Activated T-helper 1 cell treated with Interleukin-2 at 50 U/mL for 16 hours (primary cell): ENCODE data around the gene FUT7.
A peak's percentile ranks its signal among the peaks of the same experiment; 100 is the strongest.
"Not testable (repeated sequence)": the region's sequence is repeated elsewhere in the genome, so short reads cannot be mapped to it uniquely, and the experiment has no call there.

Experiments
- DNase-seq: peaks from one replicate; pipeline ENCODE4 v3.0.0-alpha.2; 2020; ENCODE audit warnings: low read depth

FUT7 gene

DNA sequence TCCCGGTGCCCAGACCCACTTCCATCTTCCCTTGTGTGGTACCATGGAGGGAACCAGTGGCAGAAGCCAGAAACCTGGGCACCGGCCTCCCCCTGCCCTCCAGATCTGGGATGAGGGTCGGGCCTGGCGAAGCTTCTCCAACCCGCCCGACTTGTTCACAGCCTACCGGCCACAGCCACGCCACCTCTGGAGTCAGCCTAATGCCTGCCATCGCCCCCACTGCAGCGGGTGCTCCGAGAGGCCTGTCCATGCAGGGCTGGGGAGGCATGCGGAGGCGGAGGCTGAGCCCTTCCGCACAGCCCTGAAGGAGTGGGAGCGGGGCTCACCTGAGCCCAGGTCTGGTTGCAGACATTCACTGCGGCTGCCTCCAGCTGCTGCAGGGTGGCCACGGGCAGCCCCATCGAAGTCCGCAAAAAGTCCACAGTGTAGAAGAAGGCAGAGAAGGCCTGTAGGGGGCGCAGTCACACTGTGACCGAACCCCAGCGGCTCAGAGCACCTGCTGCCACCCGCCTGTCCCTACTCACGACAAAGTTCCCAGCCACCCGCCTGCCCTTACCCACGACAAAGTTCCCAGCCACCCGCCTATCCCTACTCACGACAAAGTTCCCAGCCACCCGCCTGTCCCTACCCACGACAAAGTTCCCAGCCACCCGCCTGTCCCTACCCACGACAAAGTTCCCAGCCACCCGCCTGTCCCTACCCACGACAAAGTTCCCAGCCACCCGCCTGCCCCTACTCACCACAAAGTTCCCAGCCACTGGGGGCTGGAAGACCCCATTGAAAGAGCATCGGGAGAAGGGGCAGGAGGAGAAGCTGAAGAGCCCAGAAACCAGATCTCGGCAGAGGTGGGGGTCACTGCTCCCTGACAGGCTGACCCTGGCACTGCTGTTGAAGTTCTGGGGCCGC, 17.9 kb upstream of the FUT7 start:
- DNase-seq = no peak

DNA sequence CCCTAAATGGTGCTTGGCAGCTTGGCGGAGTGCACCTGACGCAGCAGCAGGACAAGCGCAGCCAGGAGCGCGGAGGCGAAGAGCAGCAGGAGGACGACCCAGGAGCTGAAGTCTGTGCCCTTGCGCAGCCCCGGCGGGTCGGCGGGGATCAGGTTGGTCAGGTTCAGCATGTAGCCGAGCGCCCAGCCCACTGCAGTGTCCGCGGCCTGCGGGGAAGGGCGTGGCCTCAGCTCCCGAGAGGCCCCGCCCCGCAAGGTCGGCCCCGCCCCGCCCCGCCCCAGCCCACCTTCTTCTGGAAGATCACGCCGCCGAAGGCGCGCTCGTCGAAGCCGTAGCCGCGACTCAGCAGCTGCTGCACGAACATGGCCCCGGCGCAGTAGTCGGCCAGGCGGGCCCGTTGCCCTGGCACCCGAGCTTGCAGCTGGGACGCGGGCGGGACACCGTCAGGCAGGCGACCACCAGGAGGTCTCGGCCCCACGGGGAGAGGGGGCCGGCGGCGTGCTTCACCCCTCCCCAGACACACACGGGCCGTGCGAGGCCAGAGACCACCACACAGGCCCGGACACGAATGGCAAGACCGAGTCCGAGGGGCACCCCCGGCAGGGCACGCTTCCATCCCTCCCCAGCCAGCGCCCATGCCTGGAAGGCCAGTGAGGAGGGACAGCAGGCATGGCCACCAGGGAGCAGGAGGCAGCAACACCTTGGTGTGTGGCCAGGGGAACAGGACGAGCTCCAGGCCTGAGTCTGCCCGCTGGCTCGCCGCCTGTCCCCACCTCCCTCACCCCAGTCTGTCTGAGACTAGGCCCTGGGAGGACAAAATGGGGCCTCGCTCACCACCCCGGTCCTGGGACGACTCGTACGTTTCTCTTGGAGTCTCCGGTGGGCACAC, 17.0 kb upstream of the FUT7 start:
- DNase-seq = no peak

DNA sequence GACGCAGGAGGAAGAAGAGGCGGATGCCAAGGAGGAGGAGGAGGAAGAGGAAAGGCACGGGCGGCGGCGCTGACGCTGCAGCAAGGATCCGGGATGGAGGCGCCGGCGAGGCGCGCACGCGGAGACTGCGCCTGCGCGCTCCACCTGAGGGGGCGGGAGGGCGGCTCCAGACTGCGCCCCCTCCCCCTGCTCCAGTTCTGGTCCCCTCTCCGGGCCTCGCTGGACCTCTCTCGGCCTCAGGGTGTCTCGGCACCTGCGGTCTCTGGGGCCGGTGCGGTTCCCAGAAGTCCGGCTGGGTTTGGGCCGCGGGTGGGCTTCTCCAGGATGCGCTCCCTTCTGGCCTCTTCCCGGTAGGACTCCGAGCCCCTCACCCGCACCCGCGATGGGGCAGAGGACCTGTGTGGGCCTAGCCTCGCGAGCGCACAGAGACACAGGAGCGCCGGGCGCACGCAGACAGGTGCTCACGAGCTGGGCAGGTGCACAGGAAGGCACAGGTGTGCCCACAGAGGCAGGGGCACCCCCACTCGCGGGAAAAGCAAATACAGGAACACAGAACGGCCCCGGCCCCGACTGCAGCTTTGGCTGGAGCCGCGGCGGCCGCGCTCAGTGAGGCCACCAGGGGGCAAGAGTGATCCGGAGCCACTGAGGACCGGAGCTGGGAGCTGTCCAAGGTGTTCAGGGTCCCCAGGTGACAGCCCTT, 14.3 kb upstream of the FUT7 start, which contains the start of gene NPDC1:
Gene NPDC1, minus strand, starts transcription at position 90 of the 700 bp plus-strand sequence. CDS start 188 bp downstream, outside the sequence.
- peak; percentile 66 for DNase-seq

DNA sequence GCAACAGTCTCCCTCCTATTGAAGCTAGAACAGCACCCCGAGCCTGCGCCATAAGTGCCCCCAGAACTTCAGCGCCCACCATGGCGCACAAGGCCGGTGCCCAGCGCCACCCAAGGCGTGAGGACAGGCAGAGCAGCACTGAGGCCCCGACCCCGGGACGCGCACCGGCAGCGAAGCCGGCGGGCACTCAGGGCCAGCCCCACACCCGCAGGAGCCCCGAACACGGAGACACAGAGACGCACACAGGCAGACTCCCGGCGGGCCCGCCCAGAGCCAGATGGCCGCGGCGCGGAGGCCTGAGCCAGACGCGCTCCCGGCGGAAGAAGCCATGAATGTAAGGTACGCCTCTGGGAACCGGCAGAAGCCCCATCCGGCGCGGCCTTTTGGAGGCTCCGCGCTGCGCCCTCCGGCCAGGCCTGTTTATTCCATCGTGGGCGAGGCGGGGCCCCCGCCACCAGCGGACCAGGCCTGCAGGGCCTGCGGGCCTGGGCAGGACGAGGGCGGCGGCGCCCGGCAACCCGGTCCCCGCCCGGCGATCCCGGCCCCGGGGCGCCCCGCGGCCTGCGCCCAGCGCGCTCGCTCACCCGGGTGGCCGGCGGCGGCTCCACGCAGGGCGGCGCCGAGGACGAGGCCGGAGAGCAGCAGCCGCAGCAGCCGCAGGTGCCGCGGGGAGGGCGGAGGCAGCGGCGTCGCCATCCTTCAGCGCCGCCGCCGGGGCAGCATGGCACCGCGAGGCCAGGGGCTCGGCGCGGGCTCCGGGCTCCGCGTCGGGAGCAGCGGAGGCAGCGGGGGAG, 13.6 kb upstream of the FUT7 start:
- no peak for DNase-seq

DNA sequence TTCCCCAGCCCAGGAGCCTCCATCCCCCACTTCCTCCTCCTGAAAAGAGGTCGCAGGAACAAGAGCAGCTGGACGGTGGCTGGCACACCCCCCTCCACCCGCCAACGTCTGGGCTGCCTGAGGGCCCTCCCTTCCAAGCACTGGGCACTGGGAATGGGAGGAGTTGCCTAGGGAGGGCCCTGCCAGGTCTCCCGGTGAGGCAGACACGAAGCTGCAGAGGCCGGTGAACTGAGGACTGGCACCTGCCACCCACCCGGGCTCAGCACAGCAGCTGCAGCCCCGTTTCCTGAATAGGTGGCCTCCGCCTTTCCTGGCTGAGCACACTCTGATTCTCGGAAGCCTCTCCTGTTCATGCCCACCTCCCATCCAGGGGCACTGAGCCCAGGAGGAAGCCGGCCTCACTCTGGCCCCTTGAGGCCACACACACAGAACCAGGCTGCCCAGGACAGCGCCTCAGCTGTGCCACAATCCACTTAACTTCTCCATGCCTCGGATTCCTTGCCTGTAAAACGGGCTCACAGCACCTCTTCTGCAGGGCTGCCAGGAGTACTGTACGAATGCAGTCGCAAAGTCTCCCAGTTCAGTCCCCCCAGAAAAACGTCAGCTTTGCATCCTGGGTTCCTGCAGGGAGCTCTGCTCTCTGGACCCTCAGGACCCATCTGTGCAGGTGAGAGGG, 12.8 kb upstream of the FUT7 start:
- DNase-seq = no peak

DNA sequence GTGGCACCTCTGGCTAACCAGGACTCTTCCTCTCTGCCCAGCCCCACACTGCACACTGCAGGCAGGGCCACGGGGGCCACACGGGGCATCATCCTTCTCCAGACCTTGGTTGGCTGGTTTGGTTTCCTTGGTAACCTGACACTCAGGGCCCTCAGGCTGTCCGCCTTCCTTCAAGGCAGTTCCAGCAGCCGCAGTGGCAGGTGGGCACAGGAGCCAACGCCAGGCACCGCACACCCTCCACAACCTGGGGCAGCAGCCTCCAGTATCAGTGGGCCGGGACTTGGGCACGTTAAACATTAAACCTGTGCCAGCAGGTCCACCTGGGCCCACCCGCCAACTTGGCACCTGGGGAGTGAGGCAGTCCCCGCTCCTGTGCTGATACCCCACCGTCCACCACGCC, 12.1 kb upstream of the FUT7 start:
- no peak for DNase-seq

DNA sequence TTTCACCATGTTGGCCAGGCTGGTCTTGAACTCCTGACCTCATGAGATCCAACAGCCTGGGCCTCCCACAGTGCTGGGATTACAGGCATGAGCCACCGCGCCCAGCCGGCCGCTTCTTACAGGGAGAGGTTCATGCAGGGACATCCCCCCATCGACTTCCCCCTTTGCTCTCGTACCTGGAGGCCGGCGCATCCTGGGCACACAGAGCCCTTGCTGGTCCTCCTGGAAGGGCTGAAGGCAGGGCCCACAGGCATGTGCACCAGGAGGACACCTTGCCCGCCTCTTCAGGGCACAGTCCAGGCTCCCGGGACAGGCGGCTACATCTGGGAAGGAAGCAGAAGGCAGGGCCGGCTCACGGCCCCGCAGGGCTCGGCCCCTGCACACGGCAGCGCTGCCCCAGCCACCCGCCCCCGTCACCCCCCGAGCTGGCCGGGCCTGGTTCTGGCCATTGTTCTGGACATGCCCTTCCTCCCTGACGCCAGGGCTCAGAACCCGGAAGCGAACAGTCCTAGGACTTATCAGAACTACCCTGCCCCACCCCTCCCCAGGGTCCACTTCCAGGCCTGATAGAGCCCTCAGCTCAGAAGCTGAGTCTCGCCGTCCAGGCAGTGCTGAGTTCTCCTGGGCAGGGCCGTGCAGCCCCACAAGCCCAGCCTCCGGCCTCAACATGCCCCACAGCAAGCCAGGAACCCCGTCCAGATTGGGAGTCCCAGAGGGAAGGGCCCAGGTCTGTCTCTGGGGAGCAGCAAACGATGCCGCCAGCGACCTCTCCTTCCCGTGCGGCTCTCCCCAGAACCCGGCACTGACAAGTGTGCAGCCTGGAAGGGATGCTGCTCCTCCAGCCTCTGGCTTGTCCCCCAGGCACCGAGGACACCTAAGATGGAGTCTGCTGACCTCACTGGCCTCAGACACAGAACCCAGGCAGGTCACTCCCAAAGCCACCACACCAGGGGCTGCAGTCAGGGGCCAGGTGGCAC, 11.2 kb upstream of the FUT7 start:
- DNase-seq = no peak

DNA sequence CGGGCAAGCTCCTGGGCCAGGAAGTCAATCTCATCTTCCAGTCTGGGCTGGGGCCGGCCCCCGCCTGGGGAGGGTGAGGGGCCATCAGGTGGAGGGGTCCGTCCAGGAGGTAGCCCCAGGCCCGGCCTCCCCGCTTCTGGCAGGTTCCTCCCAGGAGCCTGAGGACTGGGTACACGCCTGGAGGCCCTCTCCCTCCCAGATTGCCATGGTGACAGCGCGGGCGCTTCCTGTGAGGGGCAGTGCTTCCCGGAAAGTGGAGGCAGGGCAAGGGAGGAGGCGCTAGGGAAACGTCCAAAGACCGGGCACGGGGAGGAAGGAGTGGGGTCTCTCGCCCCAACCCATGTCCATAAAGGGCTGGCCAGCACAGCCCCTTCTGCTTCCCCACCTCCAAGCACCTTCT, 9.2 kb upstream of the FUT7 start:
- no peak for DNase-seq

DNA sequence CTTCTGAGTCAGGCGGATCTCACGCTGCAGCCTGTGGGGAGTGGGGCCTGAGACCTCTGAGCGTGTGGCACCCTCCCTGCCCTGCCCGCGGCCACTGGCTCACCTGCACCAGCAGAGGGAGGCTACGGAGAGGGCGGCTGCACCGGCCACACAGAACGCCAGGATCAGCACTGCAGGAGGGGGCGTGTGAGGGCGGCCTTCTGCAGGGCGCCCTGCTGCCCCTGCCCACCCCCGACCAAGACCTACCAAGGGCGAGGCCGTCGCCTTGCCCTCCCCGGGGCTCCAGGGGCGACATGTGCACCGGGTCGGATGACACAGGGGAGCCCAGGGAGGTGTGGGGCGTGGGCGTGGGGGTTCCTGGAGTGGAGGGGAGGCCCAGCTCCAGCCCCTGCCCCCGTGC, 8.7 kb upstream of the FUT7 start:
- DNase-seq = no peak

DNA sequence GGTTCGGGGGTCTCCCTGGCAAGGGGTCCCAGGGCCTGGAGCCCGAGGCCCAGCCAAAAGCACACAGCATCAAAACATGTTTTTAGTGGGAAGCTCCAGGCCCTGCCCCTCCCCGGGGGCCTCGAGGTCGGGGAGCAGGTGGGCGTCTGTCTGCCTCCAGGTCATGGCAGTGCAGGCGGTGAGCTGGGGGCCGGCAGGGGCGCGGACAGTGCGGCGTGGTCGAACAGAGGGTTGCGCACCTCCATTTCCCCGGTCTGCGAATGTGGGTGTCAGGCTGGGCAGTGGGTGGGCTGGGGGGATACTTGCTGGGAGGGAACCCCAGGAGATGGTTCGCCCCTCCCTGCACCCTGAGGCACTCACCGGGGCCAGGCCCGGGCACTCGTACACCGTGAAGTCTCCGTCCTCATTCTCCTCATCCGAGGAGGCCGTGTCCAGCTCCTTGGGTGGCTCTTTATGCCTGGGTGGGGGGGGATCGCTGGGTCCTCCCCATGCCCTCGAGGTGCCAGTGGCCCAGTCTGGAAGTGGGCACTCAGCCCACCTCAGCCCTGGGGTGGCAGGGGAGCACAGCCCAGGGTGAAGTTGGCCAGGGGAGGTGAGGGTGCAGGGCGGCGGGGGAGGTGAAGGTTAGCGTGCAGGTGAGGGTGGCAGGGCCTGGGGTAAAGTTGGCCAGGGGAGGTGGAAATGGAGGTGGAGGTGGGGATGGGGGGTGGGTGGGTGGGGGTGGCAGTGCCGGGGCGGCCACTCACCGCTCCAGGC, 7.9 kb upstream of the FUT7 start:
- no peak for DNase-seq

DNA sequence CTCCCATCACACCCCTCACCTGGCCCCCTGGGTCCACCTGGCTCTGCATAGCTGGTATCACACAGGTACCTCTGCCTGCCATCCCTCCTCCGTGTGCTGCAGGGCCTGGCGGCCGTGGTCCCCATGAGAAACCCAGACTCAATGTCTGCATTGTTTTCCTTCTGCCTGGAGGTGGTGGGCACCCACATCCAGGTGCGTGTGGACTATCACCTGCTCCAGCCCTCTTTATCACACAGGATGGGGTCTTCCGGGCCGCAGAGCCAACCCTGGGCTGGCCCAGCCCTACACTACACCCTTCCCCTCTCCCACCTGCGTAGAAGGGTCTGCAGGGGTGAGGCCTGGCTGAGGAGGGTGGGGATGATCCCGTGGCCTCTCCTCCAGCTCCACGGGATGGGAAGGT, 7.0 kb upstream of the FUT7 start:
- DNase-seq = no peak

DNA sequence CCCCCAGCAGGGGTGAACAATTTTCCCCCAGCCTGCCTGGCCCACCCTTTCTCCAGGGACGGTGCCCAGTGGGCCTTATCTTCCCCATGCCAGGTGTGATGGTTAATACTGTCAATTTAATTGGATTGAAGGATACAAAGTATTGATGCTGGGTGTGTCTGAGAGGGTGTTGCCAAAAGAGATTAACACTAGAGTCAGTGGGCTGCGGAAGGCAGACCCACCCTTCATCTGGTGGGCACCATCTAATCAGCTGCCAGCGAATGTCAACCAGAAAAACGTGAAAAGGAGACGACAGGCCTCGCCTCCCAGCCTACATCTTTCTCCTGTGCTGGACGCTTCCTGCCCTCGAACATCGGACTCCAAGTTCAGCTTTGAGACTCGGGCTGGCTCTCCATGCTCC, 5.6 kb upstream of the FUT7 start:
- no peak for DNase-seq

DNA sequence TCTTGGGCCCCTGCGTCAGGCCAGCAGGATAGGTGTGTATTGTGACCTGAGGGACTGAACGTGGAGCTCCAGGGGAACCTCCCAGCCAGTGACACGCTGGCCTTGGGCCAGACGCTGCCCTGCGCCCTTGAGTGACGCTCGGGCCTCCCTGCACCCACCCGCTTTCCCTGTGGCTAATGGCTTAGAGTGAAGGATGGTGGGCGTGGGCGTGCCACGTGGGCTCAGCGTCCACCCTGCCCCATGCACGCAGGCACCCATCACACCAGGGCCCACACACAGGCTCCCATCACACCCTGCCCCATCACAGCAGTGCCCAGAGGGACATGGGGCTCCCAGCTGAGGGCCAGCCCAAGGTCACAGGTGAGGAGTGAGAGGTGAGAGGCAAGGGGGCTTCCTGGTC, 5.1 kb upstream of the FUT7 start:
- DNase-seq = no peak

DNA sequence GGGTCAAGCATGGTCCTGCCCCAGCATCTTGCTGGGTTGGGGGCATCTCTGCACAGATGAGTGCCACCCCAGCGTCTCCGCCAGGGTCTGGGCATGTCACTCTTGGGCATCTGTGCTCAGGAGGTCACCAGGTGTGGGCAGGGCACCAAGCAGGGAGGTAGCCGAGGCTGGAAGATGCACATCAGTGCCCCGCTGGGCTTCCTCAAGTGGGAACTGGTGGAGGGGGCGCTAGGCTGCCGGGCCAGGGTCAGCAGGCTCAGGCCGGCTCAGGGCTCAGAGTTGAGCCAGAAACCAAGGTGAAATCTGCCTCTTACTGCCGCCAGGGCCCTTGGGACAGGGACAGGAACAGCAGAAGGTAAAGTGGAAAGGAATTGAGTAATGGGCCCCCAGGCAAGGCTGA, 4.0 kb upstream of the FUT7 start:
- DNase-seq = no peak

DNA sequence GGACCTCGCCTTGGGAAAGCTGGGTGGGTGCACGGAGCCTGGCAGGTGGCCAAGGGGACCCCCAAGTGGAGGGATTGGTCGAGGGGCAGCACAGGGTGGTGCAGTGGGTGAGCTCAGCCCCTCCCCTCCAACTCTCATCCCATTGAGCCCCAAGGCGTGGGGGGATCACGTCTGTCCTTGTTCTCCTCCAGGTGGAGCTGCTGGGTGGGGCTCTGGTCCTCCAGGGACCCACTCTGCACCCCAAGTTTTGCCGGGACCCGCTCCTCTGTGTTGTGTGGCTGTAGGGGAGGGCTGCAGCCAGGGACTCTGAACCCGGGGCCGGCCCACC, 3.6 kb upstream of the FUT7 start:
- DNase-seq = no peak

DNA sequence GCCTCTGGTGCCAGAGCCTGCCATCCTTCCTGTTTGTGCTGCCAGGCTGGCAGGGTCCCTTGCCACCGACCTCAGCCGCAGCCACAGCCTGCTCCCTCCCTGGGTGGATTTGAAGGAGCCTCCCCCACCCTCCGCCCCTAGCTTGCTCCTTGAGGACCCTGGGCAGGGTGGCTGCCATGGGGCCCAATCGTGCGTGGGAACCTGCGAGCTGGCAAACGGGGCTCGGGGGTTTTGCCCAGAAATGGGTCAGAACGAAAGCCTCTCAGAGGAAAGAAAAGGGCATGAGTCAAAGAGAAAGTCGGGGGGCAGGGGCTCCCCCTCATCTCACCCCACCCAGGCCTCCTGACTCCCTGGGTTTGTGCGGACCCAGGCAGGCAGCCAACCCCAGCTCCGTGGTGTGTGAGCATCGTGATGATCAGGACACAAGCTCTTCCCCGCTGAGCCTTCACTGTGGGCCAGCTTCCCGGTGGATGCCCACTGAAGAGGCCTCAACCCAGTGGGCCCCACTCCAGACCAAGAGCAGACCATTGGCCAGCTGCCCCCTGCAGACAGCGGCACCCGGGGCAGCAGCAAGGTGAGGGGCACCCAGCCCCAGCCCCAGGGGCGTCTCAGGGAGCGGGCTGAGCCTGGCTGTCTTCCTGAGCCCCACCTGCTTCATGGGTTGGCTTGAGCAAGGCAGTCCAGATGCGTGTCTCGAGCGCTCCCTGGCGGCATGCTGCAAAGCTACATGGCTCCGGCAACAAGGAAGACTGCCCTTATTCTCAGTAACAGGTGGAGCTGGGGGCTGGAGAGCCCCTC, 3.0 kb upstream of the FUT7 start:
- DNase-seq = peak; percentile 76

DNA sequence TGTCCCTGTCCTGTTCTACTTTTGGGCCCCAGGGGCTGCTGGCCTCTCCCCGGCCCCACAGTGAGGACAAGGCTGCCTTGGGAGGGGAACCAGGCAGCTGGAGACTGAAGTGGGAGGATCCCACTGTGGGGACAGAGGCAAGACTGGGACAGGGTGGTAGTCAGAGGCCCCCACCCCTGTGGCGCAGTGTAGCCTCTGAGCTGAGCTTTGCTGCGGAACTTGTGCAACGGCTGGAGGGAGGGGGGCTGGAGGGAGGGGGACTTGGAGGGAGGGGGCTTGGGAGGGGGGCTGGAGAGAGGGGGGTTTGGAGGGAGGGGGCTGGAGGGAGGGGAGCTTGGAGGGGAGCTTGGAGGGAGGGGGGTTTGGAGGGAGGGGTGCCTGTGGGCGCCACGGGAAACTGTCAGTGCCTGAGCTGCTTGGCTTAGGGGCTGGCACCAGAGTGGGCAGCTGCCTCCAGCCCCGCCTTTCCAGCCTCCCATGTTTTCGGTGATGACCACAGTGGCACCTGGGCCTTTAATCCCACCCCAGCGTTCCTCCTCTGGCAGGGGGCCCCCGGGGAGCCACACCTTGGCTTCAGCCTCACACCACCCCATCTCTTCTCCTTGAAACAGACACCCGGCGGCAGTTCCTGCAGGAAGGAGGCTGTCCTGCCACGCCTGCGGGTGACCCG, 2.3 kb upstream of the FUT7 start:
- DNase-seq = no peak

DNA sequence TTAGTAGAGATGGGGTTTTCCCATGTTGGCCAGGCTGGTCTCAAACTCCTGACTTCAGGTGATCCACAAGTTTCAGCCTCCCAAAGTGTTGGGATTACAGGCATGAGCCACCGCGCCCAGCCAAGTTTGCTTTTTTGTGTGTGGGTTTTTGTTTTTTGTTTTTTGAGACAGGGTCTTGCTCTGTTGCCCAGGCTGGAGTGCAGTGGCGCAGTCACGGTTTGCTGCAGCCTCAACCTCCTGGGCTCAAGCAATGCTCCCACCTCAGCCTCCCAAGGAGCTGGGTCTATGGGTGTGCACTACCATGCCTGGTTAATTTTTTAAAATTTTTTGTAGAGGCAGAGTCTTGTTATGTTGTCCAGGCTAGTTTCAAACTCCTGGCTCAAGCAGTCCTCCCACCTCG, 1.6 kb upstream of the FUT7 start:
- not testable (repeated sequence) for DNase-seq
